GM21529 (cell line): Measurements from ENCODE around the gene TERT.

ENCODE experiments used
- ATAC-seq: cut with Tn5 transposase; IDR thresholded peaks from one replicate; pipeline ENCODE4 v1.9.1; 2021; ENCODE audit not compliant: unreplicated experiment

Gene TERT

GRCh38 chr5:1265026-1265425 lies 29.8 kb downstream of the TERT start:
- no peak for ATAC-seq

GRCh38 chr5:1264211-1264610 lies 30.7 kb downstream of the TERT start:
- ATAC-seq, result no peak

GRCh38 chr5:1262381-1262780 lies 32.5 kb downstream of the TERT start:
- ATAC-seq, result no peak

DNA sequence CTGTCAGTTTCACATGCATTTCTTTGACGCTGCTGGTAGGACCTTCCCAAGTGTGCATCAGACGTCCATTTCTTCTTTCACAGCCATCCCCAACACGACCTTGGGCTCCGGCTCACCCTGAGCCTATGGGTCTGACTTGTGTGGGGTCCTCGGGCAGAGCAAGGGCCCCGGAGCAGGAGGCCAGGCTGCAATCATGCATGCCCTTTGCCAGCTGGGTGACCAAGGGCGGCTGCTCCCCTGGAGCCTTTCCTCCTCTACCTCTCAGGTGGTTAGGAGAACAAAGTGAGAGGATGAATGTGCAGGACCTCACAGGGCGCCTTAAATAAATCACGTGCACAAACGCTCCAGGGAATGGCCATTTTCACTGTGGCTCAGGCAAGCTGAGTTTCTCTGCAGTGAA lies 33.2 kb downstream of the TERT start:
- ATAC-seq, result no peak

GRCh38 chr5:1259806-1260480 lies 34.9 kb downstream of the TERT start:
- no peak for ATAC-seq

GRCh38 chr5:1257841-1258240 lies 37.0 kb downstream of the TERT start:
- ATAC-seq, result no peak

GRCh38 chr5:1257363-1257762 lies 37.5 kb downstream of the TERT start:
- no peak for ATAC-seq

DNA sequence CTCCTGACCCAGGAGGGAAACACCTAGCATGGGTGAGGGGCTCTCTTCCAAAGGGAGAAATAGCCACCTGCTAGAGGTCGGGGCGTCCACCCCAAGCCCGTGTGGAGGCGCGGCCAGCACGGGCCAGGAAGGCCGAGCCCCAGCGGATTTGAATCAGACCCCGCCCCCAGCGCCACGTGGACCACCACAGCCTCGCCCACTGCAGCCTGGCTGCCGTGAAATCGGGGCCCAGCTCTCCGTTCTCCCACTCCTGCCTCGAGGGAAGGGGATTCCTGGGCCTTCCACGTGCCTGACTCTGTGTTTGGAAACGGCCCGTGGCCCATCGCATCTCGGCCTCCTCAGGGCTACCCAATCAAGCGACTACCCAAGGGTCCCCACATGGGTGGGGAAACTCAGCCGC lies 38.1 kb downstream of the TERT start:
- no peak for ATAC-seq

DNA sequence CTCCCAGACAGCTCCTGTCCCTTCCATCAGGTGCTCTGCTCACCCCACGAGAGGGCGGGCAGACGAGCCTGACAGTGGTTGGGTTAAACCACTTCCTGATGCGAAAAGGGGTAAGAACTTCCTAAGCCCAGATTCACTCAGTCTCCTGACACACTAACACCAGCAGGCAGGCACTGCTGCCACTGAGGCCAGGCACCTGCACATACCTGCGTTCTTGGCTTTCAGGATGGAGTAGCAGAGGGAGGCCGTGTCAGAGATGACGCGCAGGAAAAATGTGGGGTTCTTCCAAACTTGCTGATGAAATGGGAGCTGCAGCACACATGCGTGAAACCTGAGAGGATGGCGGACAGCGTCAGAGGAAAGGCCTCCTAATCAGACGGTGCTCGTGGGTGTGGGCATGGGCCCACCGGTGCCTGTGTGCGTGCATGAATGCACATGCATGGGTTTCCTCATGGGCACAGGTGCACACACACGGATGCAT lies 39.7 kb downstream of the TERT start:
- no peak for ATAC-seq

DNA sequence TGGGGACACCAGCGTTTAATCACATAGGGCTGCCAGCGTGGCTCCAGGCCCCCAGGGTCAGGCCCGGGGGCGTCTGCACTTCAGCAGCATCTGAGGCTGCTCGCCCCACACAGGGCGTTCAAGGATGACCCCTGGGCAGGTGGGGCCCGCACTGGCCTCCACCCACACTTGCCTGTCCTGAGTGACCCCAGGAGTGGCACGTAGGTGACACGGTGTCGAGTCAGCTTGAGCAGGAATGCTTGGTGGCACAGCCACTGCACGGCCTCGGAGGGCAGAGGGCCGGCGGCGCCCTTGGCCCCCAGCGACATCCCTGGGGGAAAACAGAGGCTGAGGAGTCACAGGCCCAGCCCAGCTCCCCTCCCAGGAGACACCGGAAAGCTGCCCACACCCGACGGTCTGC lies 40.7 kb downstream of the TERT start:
- no peak for ATAC-seq

- no peak for ATAC-seq
Measured at GRCh38 chr5:1253456-1254105, 41.3 kb downstream of the TERT start.

- ATAC-seq, result no peak
Measured at GRCh38 chr5:1252681-1253080, 42.2 kb downstream of the TERT start.

DNA sequence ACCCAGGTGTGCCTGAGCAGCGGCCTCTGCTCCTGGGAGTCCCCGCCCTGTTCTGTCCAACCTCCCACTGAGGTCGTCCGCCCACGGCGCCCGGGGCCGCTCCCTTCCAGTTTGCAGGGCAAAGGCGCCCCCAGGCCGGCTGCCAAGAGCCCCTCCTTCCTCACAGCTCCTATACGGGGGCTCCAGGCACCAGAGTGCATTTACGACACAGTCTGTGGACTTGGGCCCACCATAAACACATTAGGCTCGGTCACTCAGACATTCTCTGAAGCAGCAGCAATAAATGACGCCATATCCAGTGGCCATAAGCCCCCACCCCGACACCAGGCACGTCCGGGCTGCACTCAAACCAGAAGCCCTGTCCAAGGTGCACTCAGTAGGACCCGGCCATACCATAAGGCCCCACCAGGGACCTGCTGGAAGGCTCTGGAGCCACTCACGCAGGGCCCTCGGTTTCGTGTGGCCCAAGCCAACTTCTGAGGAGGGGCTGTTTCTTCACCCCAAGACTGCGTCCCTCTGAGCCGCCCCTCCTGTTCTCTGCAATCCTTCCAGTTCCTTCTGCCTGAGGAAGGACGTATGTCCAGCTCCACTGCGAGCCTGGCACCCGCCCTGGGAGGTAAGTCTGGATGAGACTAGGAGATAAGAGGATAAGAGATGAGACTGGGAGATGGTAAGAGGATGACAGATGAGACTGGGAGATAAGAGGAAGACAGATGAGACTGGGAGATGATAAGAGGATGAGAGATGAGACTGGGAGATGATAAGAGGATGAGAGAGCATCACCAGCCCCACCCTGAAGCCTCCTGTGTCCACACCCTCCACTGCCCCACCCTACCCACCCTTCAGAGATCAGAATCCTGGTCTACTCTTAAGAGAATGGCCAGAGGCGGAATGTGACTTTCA lies 42.9 kb downstream of the TERT start:
- no peak for ATAC-seq

DNA sequence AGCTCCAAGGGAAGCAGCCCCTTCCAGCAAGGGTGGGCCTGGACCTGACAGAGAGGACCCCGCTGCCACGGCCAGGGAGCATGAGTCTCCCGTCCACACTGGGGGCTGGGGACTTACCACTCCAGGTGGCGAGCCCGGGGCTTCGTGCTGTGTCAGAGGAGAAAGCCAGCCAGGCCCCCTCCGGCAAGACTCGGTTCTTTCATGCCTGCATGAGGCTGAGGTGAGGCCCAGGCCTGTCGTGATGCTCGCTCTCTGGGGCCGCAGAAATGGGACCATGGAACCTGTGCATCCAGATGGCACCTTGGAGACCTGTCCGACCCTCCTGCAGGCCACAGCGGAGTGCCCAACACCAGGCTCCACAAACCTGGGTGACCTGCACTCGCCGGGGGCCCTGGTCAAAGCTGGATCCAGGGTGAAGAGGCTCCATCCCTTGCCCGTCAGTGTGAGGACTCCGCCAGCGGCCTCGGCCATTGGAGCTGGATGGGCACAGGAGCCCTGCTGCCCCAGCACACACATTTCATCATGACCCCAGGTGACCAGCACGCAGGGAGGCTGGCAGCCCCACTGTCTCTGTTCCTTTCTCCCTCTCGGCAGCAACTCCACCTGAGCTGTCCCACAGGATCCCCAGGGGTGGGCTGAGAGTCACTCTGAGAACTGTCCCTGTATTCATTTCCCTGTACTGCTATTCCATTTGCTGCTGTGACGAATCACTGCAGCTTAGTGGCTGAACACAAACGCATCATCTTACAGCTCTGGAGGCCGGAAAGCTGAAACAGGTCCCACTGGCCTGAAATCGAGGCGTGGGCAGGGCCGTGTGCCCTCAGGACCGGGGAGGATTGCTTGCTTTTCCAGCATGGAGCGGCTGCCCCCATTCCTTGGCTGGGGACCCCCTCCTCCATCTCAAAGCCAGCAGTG lies 45.2 kb downstream of the TERT start:
- ATAC-seq, result no peak

DNA sequence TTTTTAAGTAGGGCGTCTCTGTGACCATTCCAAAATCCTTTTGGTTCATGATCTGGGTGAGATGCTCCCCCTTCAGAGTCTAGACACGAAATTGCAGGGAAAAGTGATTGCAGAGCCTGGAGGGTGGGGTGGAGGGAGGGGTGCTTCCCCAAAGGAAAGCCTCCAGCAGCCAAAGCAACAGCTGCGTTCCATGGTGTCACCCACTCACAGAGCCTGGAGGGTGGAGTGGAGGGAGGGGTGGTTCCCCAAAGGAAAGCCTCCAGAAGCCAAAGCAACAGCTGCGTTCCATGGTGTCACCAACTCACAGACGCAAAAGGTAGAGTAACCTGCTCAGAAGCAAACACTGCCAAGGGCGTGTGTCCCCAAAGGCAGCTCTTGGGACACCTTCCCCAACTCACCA lies 47.1 kb downstream of the TERT start:
- ATAC-seq, result no peak

- ATAC-seq, result no peak
Measured at GRCh38 chr5:1246711-1247431, 48.0 kb downstream of the TERT start.

DNA sequence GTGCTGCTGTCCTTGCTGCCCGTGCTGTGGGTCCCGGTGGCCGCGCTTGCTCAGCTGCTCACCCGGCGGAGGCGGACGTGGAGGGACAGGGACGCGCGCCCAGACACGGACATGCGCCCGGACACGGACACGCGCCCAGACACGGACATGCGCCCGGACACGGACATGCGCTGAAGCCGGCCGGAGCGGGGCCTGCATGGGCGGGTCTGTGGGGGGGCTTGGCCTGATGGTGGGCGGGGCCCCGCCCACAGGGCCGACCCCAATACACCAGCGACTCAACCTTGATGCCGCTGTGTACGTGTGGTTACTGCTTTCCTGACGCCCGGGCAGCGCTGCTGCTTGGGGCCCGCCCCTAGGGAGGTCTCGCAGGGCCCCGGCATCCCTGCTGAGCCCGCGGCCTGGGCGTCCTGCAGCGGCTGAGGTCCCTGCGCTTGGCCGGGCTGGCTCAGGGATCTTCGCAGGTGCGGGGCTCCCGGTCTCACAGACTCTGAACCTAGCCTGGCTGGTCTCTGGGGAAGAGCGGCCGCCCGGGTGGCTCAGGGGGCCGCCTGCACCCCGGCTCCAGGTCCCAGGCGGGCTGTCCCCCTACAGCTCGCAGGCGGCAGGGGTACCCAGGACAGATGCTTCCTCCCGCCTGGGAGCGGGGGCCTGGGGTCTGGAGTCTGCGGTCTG lies 48.8 kb downstream of the TERT start:
- no peak for ATAC-seq

- no peak for ATAC-seq
Measured at GRCh38 chr5:1244976-1245375, 49.9 kb downstream of the TERT start.

- ATAC-seq, result no peak
Measured at GRCh38 chr5:1244255-1244654, 50.6 kb downstream of the TERT start.
